Putamen (tissue), 1 donor: ENCODE results near the gene FCRL5.
"Not testable (repeated sequence)": the region's sequence is repeated elsewhere in the genome, so short reads cannot be mapped to it uniquely, and the experiment has no call there.

Source experiments
- DNase-seq: peaks from one replicate; pipeline ENCODE4 v3.0.0-alpha.2; 2016; ENCODE audit warnings: low spot score

The FCRL5 gene

DNA sequence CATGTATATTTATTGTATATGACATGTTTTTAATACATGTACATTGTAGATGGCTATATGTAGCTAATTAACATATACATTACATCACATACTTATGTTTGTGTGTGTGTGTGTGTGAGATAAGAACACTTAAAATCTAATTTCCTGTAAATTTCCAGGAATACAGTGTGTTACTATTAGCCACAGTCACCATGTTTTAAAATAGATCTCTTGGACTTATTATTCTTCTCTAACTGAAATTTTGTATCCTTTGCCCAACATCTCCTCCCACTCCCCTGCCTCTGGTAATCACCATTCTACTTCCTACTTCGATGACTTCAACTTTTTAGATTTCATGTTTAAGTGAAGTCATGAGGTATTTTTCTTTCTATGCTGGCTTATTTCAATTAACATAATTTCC, 64.8 kb downstream of the FCRL5 start:
- DNase-seq = no peak

DNA sequence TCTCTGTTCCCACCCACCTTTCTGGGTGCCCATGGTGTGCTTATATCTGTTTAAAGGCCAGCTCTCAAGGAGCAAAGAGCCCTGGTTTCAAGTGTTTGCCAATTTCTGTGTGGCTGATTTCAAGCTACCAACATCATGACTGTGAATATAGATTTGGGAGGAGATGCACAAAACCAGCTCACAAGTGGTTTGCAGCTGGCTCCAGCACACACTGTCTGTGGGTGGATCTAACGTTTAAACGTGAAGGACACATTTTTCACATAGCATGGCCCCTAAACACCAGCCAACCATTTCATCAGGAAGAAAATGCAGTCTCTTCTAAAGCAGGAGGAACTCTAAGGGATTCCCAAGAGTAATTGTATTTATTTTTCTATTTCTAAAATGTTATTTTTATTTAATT, 65.2 kb downstream of the FCRL5 start:
- DNase-seq = no peak

DNA sequence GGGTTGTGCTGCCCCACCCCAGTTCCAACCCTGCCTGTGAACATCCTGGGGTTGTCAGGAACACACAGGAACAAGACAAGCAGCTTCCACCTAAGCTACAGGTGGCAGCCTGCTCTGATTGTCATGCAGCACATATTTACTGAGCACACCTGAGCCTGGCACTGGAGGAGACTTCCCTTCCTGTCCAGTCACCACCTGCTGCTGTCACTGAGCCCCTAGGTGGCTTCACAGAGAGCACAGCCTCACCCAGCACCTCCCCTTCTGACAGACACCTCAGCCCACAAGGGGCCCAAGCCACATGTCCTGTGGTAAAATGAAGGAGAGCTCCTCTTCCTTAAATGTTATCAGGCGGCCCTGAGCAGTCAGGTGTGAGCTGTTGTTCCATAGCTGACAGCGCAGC, 65.9 kb downstream of the FCRL5 start:
- not testable (repeated sequence) for DNase-seq

DNA sequence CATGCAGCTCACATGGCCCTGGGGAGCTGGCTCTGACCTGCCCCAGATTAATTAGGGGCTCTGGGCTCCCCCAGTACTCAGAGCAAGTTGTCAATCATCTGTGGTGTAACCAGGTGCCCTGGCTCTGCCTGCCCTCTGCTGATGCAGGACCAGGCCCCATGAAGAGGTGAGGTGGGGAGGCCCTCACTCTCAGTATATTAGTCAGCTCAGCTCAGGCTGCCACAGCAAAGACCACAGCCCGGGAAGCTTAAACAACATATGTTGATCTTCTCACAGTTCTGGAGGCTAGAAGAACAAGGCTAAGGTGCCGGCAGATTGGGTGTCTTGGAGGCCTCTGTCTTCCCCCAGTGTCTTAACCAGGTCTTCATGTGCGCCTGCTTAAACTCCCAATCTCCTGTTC, 66.5 kb downstream of the FCRL5 start:
- no peak for DNase-seq

DNA sequence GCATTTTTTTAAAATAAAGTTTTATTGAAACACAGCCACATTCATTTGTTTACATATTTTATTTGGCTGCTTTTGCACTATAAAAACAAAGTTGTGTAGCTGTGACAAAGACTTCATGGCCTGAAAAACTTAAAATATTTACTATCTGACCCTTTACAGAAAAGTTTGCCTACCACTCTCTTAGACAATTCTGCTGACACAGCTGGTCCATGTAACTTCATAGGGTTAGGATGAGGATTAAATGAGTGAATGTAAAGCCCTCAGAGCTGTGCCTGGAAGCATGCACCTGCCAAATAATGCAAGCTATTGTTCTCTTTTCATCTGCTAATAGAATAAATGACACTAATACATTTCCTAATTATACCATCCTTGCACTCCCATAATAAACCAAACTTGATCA, 67.7 kb downstream of the FCRL5 start:
- DNase-seq = no peak

DNA sequence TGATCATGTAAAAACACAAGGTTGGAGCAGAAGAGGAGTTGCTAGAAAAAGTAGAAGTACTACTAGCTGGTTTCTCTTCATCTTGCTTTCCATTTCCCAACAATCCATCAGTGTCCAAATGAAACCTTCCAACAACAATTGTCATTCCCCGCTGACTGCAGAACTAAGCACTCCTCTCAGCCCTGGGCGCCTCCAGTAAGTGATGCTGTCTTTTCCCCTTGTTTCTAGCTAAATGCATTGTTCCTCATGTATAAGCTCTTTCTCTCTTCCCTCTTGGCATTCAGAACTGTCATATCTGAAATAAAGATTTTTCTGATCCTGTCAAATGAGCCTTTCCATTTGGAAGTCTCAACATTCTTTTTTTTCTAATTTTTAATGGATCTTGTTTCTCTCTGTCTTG, 68.7 kb downstream of the FCRL5 start:
- DNase-seq = no peak

DNA sequence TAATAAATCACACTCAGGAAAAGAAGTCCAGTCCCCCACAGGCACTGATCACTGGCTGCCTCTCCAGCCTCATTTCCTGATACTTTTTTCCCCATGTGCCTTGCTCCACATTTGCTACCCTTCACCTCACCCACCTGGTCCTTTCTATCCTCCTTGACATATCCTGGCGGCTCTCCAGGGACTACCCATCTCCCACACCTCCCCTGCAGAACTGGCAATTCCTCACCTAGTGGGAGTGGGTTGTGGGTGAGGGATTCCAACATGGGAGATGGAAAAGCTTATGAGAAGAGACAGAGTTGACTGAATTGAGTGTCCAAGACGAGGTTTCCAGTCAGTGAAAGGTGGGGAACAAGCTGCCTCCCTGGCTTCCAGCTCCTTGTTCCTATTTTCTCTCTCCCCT, 69.6 kb downstream of the FCRL5 start:
- DNase-seq = no peak

DNA sequence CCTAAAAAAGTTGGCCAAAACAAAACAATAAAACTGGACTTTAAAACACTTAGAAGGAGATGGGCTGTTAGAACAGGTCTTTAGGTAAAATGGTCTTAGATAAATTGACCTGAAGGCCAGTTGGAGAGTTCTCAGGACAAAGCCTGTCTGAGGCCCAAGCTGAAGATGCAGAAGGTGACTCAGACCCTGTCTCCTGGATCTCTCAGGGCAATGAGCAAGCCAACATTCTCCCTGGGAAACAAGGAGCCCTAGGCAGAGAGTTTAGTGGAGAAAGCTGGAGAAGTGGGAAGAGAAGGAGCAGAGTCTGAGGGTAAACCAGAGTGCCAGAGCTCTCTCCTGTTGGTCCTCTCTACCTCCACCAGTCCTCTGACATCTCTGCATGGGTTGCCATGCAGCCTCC, 70.1 kb downstream of the FCRL5 start:
- DNase-seq = no peak

DNA sequence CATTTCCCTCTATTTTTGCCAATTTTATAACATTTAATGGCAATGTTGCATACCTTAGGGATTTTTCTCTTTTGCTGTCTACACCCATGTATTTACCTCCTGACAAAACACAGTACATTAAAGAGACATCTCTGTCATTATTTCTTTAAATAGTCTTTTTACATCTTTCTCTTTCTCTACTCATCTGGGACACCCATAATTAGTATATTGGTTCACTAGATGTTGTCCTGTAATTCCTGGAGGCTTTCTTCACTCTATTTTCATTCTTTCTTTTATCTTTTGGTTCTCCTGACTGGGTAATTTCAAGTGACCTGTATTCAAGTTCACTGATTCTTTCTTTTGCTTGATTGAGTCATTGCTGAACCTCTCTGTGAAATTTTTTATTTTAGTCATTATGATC, 74.3 kb downstream of the FCRL5 start:
- DNase-seq = no peak

DNA sequence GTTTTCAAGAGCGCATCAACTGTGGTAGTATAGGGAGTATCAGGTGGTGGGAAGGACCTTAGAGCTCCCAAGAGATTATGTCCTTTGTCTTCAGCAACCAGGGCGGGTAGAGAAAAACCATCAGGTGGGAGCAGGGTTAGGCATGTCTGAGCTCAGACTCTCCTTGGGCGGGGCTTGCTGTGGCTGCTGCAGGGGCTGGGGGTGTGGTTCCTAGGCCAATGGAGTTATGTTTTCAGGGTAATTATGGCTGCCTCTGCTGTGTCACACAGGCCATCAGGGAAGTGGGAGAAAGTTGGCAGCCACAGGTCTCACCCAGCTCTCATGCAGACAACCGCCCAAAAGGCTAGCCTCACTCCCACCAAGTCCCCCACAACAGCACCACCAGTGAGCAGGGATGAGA, 74.9 kb downstream of the FCRL5 start:
- DNase-seq = no peak

DNA sequence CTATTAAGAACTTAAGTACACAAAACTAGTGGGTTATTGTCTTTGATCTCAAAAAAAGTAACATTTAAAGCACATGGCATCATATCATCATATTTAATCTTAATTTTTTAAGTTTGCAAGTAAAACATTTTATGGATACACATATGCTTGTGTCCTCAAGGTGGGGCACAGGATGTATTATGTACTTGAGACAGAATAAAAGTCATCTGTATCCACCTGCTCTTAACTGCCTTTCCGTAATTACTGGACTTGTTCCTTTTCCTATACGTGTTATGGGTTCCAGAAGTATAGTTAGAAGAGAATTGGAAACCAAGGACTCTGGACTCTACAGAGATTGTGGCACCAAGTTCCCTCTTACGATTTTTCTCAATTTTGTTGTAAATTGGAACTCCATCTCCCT, 79.4 kb downstream of the FCRL5 start:
- DNase-seq = no peak

DNA sequence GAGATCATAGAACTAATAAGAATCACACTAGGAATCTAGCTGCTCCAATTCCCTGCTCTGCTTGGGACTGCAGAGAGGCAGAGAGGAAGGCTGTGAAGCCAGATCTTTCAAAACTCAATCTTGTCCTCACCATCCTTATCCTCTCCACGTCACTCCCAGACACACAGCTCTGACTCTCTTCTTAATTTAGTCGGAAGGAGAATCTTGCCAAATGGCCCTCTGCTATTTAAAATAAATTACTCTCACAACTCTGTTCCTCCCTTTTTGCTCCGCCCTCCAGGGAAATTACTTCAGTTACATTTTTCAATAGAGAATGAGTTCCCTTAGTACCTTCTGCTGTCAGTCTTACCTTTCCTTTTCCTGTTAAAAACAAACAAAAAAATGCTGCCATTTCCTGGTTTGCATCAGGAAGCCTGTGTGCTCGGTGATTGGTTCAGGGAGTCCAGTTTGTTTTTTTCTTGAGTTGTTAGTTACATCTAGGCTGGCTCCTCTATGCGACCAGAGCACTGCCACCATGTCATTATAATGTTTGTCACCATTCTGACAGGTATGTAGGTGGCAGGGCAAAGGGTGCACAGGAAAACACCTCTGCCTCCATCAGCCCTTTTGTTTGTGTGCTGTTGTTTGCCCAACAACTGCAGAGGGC, 80.1 kb downstream of the FCRL5 start:
- DNase-seq = no peak

DNA sequence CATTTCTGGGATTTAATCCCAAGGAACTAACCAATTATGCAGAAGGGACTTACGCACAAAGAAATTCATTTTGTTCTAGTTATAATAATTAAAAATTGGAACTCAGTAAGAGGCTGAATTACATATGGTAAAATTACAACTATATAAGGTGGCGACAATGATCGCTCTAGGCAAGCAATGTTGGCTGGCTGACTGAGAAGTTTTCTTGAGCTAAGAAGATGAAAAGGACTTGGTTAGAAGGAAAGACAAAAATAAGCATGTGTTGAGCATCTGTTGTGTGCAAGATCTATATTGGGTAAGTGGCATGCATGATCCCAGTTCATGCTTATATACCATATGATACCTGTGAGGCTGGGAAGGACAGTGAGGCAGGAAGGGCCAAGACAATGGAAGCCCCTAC, 80.8 kb downstream of the FCRL5 start:
- DNase-seq = no peak

DNA sequence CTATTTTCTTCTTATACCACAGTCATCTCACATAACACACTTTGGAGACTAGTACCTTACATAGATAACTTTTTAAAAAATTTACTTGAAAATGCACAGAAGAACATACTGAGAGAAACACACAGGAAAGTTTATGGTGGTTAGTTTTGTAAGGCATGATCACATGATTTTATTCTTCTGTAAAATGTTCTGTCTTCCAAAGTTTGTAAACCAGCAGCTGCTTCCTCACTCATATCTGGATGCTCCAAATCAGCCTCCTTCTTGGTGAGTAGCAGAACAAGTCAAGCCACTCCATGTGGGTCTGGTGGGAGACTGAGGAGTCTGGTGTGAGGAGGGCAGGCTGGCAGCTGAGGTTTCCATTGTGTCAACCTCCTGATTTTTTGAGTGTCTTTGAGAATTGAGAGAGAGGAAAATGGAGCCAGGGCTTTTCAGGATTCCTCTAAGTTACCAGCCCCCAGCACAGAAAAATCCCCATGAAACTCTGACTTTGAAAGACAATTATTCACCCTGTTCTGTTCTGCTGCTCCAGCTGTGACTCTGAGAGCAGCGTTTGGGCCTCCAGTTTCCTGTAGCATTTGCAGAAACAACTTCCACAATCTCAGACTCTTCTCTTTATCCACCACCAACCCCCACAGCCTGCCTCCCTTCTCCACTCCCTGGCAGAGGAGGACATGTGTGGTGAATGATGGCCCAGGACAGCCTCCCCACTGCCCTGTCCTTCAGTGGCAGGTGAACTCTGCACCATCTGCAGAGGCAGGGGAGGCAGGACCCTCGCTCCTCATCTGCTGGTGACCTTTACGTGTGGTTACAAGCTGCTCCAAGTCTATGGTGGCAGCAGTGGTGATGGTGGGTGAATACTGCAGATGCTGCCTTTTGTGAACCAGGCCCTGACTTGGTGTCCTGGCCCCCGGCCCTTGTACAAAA, 82.3 kb downstream of the FCRL5 start:
- no peak for DNase-seq

DNA sequence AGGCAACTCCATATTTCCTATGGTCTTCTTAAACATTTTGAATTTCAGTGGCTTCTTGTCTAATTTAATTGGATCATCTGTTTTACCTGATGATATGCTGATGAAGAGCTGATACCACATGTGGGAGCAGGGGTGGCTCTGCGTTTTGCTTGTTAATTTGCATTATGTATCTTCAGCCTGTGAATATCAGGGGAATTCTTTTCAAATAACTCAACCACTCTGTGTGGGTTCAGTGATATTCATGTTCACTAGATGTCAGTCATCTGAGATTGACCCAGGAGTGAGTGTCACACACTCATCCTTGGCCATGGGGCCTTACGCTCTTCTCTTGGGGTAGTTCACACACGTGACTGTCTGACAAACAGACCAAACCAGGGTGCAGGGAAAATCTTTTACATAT, 83.0 kb downstream of the FCRL5 start:
- no peak for DNase-seq

DNA sequence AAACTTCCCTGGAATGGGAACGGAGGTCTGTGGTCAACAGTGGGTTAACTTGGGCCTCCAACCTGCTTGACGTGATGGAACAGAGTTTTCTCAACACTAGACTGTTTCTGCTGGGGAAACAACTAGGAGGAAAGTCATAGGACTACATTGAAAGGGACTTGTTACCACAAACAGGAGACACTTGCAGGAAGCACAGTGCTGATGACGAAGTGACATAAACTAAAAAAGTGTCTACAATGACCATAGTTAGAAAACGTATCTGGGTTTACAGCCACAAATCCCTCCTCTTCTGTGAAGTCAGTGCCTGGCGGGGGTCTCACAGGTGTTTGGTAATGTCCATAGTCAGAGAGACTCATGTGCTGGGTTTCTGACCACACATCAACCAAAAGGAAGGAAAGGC, 86.3 kb downstream of the FCRL5 start:
- no peak for DNase-seq
